DOHH2 (cell line): ENCODE results near the gene DUOXA2.

Experiments
- CTCF ChIP-seq: fragments of 200-600 bp; sonication (generic); IDR thresholded peaks from one replicate; pipeline ENCODE4 v1.5.1; 2014; ENCODE audit warnings: antibody characterized with exemption, mild to moderate bottlenecking, low read depth, low read length; ENCODE audit not compliant: poor library complexity, severe bottlenecking
- EZH2phosphoT487 ChIP-seq: fragments of 200-600 bp; sonication (generic); IDR thresholded peaks from 2 replicates; pipeline ENCODE4 v1.6.1; 2017; ENCODE audit warnings: borderline replicate concordance, mild to moderate bottlenecking, antibody characterized with exemption, low read length, moderate library complexity, mixed read lengths

GRCh38 chr15:45141386-45141785, 27.3 kb downstream of the DUOXA2 start:
- TF ChIP-seq CTCF: no peak
- TF ChIP-seq EZH2phosphoT487: no peak
